HUES64 (cell line): Measurements from ENCODE around the gene PRR20A. TPM values are rescaled to one million over a fixed set of nuclear protein-coding genes. Genes with fewer than 3 reads are reported as not detected.
"Not testable (repeated sequence)": the region's sequence is repeated elsewhere in the genome, so short reads cannot be mapped to it uniquely, and the experiment has no call there.

Source experiments
- H3K27ac ChIP-seq: 2 replicates; pipeline ENCODE4 v1.7.0; 2013; ENCODE audit warnings: low read depth, low read length, inconsistent platforms
- H3K27me3 ChIP-seq: 2 replicates; pipeline ENCODE4 v1.6.1; 2013; ENCODE audit warnings: mild to moderate bottlenecking, low read length; ENCODE audit not compliant: insufficient read depth
- H3K36me3 ChIP-seq: 2 replicates; pipeline ENCODE4 v1.6.1; 2013; ENCODE audit warnings: mild to moderate bottlenecking, low read length; ENCODE audit not compliant: insufficient read depth
- H3K4me1 ChIP-seq: 2 replicates; pipeline ENCODE4 v1.6.1; 2013; ENCODE audit warnings: mild to moderate bottlenecking, low read length, moderate library complexity; ENCODE audit not compliant: insufficient read depth
- H3K4me3 ChIP-seq: 2 replicates; pipeline ENCODE4 v1.5.1; 2013; ENCODE audit warnings: mild to moderate bottlenecking, low read length, moderate library complexity
- H3K9ac ChIP-seq: 2 replicates; pipeline ENCODE4 v1.6.1; 2013; ENCODE audit warnings: mild to moderate bottlenecking, low read depth, low read length
- H3K9me3 ChIP-seq: 2 replicates; pipeline ENCODE4 v1.6.1; 2013; ENCODE audit warnings: low read depth, low read length; ENCODE audit not compliant: insufficient read depth
- WGBS: fragments of 150-250, 120-280 bp; methylation state at CpG from one replicate; pipeline ENCODE4 v1.1.7; 2013; ENCODE audit warnings: missing lambda C conversion rate; 5-methylcytosine and 5-hydroxymethylcytosine counted together
- polyA plus RNA-seq, 2 experiments: library from polyadenylated mRNA; stranded (reverse); fragments of 50-300 nt; gene quantifications; one replicate each; pipeline ENCODE4 v1.2.3, GENCODE V29; 2013

The PRR20A gene
- not detected for polyA plus RNA-seq (2013, experiment 1 of 2)
- polyA plus RNA-seq (2013, experiment 2 of 2): not detected

DNA sequence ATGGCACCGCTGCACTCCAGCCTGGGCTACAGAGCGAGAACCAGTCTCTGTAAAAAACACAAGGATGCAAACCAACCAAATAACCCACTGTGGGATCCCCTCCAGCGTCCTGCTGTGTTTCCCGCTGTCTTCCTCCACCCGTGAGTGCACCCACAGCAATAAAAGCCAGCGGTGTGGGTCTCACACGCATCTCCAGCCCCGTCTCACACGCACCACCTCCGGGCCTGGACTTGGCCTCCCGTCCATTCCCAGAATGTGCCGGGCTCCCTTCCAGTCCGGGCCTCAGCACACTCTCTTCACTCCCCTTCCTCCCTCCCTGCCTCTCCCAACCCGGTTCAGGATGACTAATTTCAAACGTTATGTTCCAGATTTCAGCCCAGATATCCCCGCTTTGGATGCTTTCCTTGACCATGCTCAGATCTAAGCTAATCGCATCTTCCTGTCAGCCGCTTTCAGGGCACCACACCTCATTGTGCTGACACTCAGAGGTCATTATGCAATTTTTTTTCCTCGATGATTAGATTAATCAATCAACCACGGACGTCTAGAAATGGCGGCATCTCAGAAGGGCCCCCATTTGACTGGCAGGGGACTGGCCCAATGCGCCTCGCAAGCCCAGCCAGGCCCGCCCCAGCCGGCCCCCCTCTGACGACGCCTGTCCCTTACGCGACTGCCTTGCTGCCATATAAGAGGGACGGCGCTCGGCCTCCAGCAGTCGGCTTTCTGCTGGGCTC lies at the start of gene PRR20A:
Gene PRR20A, plus strand, starts transcription at position 684 of the 734 bp plus-strand sequence. CDS start 387 bp downstream, outside the sequence.
- H3K9me3 ChIP-seq, H3K27me3 ChIP-seq, H3K9ac ChIP-seq, H3K4me1 ChIP-seq, H3K36me3 ChIP-seq, H3K4me3 ChIP-seq, H3K27ac ChIP-seq: not testable (repeated sequence)
- 92% methylated on average over 10 of the region's 34 CpGs for WGBS

DNA sequence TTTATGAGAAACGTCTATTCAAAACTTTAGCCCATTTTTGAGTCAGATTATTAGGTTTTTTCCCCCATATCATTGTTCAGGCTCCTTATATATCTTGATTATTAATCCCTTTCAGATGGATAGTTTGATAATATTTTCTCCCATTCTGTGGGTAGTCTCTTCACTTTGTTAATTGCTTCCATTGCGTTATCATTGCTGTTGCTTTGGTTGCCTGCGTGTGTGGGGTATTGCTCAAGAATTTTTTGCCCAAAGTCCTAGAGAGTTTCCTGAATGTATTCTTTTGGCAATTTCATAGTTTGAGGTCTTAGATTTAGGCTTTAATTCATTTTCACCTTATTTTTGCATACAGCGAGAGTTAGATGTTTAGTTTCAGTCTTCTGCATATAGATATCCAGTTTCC lies 25.8 kb upstream of the PRR20A start:
- Histone ChIP-seq H3K4me3 (no peak overlapping the region), H3K36me3 (no peaks in the 10 kb centered on the region), H3K9me3 (no peaks in the 10 kb centered on the region), H3K27ac (no peak overlapping the region), H3K9ac (no peak overlapping the region), H3K4me1 (no peaks in the 10 kb centered on the region), H3K27me3 (no peaks in the 10 kb centered on the region)
- 93% methylated on average over 2 of the region's 4 CpGs for WGBS

GRCh38 chr13:57123681-57124080 lies 17.0 kb upstream of the PRR20A start:
- Histone ChIP-seq H3K27ac (no peak overlapping the region), H3K27me3 (no peaks in the 10 kb centered on the region), H3K9me3 (no peaks in the 10 kb centered on the region), H3K9ac (no peak overlapping the region), H3K4me3 (no peak overlapping the region), H3K36me3 (no peaks in the 10 kb centered on the region), H3K4me1 (no peaks in the 10 kb centered on the region)
- WGBS: 100% methylated on average over 1 of the region's 1 CpG

- 92% methylated on average over 6 of the region's 6 CpGs for WGBS
Measured at GRCh38 chr13:57128909-57129308, 11.8 kb upstream of the PRR20A start.

DNA sequence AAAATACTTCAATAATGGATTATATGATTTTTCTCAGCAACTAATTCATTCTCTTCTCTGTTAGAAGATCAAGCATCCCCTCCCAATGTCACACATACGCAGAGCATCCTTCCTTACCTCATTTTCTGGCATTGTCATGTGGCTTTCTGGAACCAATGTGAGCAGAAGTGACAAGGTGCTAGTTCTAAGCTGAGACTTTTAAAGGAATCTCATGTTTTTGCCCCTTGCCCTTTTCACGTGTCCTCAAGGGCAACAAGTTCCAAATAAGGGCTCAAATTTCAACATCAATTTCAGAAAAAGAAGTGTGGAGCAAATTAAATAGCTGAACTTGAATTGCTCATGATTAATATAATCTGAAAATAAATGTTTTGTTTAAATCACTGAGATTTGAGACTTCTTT lies 4.6 kb upstream of the PRR20A start:
- Histone ChIP-seq H3K27ac (no peak overlapping the region), H3K4me1 (no peaks in the 10 kb centered on the region), H3K36me3 (no peaks in the 10 kb centered on the region), H3K9me3 (no peaks in the 10 kb centered on the region), H3K27me3 (no peaks in the 10 kb centered on the region), H3K4me3 (no peak overlapping the region), H3K9ac (no peak overlapping the region)
- WGBS: 91% methylated on average over 2 of the region's 2 CpGs

More at GRCh38 chr13:57128909-57129308, 11.8 kb upstream of the PRR20A start:
- Histone ChIP-seq H3K4me3 (no peak overlapping the region), H3K4me1 (no peaks in the 10 kb centered on the region), H3K9me3 (no peaks in the 10 kb centered on the region), H3K27ac (no peak overlapping the region), H3K36me3 (no peaks in the 10 kb centered on the region), H3K27me3 (no peaks in the 10 kb centered on the region), H3K9ac (no peak overlapping the region)

- H3K4me3 ChIP-seq: no peak overlapping the region
- H3K36me3 ChIP-seq: no peaks in the 10 kb centered on the region
- no peaks in the 10 kb centered on the region for H3K27me3 ChIP-seq
- H3K27ac ChIP-seq: no peak overlapping the region
- no peaks in the 10 kb centered on the region for H3K4me1 ChIP-seq
- 100% methylated on average over 2 of the region's 4 CpGs for WGBS
- no peaks in the 10 kb centered on the region for H3K9me3 ChIP-seq
- no peak overlapping the region for H3K9ac ChIP-seq
Measured at GRCh38 chr13:57137585-57137984, 3.1 kb upstream of the PRR20A start.

- Histone ChIP-seq H3K4me3 (no peak overlapping the region), H3K9ac (no peak overlapping the region), H3K27ac (no peak overlapping the region), H3K4me1 (no peaks in the 10 kb centered on the region), H3K36me3 (no peaks in the 10 kb centered on the region), H3K27me3 (no peaks in the 10 kb centered on the region), H3K9me3 (no peaks in the 10 kb centered on the region)
- 97% methylated on average over 2 of the region's 5 CpGs for WGBS
Measured at GRCh38 chr13:57138988-57139387, 1.7 kb upstream of the PRR20A start.

- H3K4me3 ChIP-seq, H3K27me3 ChIP-seq, H3K9ac ChIP-seq, H3K27ac ChIP-seq, H3K4me1 ChIP-seq, H3K36me3 ChIP-seq, H3K9me3 ChIP-seq: not testable (repeated sequence)
- WGBS: 89% methylated on average over 13 of the region's 18 CpGs
Measured at GRCh38 chr13:57139781-57140180, 937 bp upstream of the PRR20A start.

- not testable (repeated sequence) for H3K27ac ChIP-seq, H3K27me3 ChIP-seq
- no CpG with 5 or more reads among the region's 22 CpGs for WGBS
Measured at GRCh38 chr13:57147188-57147587, 6.5 kb downstream of the PRR20A start, which contains the start of gene PRR20B. PRR20B (plus strand) TSS chr13:57147488; CDS start chr13:57147875, 387 bp downstream.

GRCh38 chr13:57148106-57148505 lies 7.4 kb downstream of the PRR20A start:
- not testable (repeated sequence) for H3K9me3 ChIP-seq, H3K27ac ChIP-seq, H3K4me3 ChIP-seq, H3K27me3 ChIP-seq, H3K4me1 ChIP-seq, H3K9ac ChIP-seq, H3K36me3 ChIP-seq
- WGBS: 99% methylated on average over 6 of the region's 14 CpGs

More at GRCh38 chr13:57147188-57147587, 6.5 kb downstream of the PRR20A start, which contains the start of gene PRR20B:
- not testable (repeated sequence) for H3K9me3 ChIP-seq, H3K4me1 ChIP-seq, H3K36me3 ChIP-seq, H3K9ac ChIP-seq, H3K4me3 ChIP-seq

DNA sequence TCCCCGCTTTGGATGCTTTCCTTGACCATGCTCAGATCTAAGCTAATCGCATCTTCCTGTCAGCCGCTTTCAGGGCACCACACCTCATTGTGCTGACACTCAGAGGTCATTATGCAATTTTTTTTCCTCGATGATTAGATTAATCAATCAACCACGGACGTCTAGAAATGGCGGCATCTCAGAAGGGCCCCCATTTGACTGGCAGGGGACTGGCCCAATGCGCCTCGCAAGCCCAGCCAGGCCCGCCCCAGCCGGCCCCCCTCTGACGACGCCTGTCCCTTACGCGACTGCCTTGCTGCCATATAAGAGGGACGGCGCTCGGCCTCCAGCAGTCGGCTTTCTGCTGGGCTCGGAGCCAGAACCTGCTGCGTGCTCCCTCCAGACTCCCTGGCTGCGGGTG lies 13.0 kb downstream of the PRR20A start, which contains the start of gene PRR20C:
Gene PRR20C, plus strand, starts transcription at position 301 of the 400 bp plus-strand sequence. CDS start 387 bp downstream, outside the sequence.
- WGBS: no CpG with 5 or more reads among the region's 22 CpGs
- H3K4me1 ChIP-seq: not testable (repeated sequence)

More for the DNA sequence above, 13.0 kb downstream of the PRR20A start, which contains the start of gene PRR20C:
- not testable (repeated sequence) for H3K4me3 ChIP-seq, H3K9ac ChIP-seq, H3K36me3 ChIP-seq, H3K27ac ChIP-seq, H3K9me3 ChIP-seq, H3K27me3 ChIP-seq
